ENCODE data around the gene KIAA0825.

Gene KIAA0825

GRCh38 chr5:94314460-94315131 lies 303.8 kb downstream of the KIAA0825 start:
- TF ChIP-seq CTCF (IDR thresholded peaks at IDR 0.05; ENCODE audit: low read depth, low read length, missing control alignments), result no peak
- no peak for DNase-seq (ENCODE audit: extremely low read depth, low read depth)
- H3K4me3 ChIP-seq (replicated peaks; ENCODE audit: low read depth, low read length), result no peak overlapping the region

GRCh38 chr5:94313696-94314095 lies 304.7 kb downstream of the KIAA0825 start:
- no peak overlapping the region for H3K4me3 ChIP-seq (replicated peaks; ENCODE audit: low read depth, low read length)
- no peak for DNase-seq (ENCODE audit: extremely low read depth, low read depth)
- TF ChIP-seq CTCF (IDR thresholded peaks at IDR 0.05; ENCODE audit: low read depth, low read length, missing control alignments), result no peak

GRCh38 chr5:94313188-94313587 lies 305.2 kb downstream of the KIAA0825 start:
- no peak for TF ChIP-seq CTCF (IDR thresholded peaks at IDR 0.05; ENCODE audit: low read depth, low read length, missing control alignments)

GRCh38 chr5:94312298-94312697 lies 306.1 kb downstream of the KIAA0825 start:
- DNase-seq (ENCODE audit: extremely low read depth, low read depth), result no peak
- no peak for TF ChIP-seq CTCF (IDR thresholded peaks at IDR 0.05; ENCODE audit: low read depth, low read length, missing control alignments)
- no peak overlapping the region for H3K4me3 ChIP-seq (replicated peaks; ENCODE audit: low read depth, low read length)

More at GRCh38 chr5:94313188-94313587, 305.2 kb downstream of the KIAA0825 start:
- H3K4me3 ChIP-seq (replicated peaks; ENCODE audit: low read depth, low read length), result no peak overlapping the region
- no peak for DNase-seq (ENCODE audit: extremely low read depth, low read depth)

- no peak for DNase-seq (ENCODE audit: extremely low read depth, low read depth)
- no peak for TF ChIP-seq CTCF (IDR thresholded peaks at IDR 0.05; ENCODE audit: low read depth, low read length, missing control alignments)
- no peak overlapping the region for H3K4me3 ChIP-seq (replicated peaks; ENCODE audit: low read depth, low read length)
Observed at GRCh38 chr5:94310833-94311232, 307.6 kb downstream of the KIAA0825 start.

GRCh38 chr5:94309141-94309540 lies 309.3 kb downstream of the KIAA0825 start:
- no peak overlapping the region for H3K4me3 ChIP-seq (replicated peaks; ENCODE audit: low read depth, low read length)
- no peak for DNase-seq (ENCODE audit: extremely low read depth, low read depth)

More at GRCh38 chr5:94309141-94309540, 309.3 kb downstream of the KIAA0825 start:
- no peak for TF ChIP-seq CTCF (IDR thresholded peaks at IDR 0.05; ENCODE audit: low read depth, low read length, missing control alignments)
